SU-DHL-6 (cell line): Measurements from ENCODE around the gene ARMS2.

ENCODE experiments used
- H2AFZ ChIP-seq: fragments of 200-600 bp; sonication (generic); 2 replicates; pipeline ENCODE4 v1.6.1; 2014; ENCODE audit warnings: low read depth, mild to moderate bottlenecking, moderate library complexity, mixed read lengths, antibody characterized with exemption, low read length; ENCODE audit not compliant: severe bottlenecking
- H3F3A ChIP-seq: fragments of 200-600 bp; shearing (Covaris generic); 2 replicates; pipeline ENCODE4 v1.6.0; 2016; ENCODE audit warnings: antibody characterized with exemption, mild to moderate bottlenecking; ENCODE audit not compliant: insufficient read depth
- H3K27ac ChIP-seq: fragments of 200-600 bp; sonication (generic); 2 replicates; pipeline ENCODE4 v1.5.1; 2016; ENCODE audit warnings: low read depth, mild to moderate bottlenecking, low read length, moderate library complexity, mixed read lengths
- H3K27me3 ChIP-seq: fragments of 200-600 bp; sonication (generic), shearing (Covaris generic); 2 replicates; pipeline ENCODE4 v1.6.0; 2014; ENCODE audit warnings: mild to moderate bottlenecking, low read length
- H3K36me3 ChIP-seq: fragments of 200-600 bp; sonication (generic); 2 replicates; pipeline ENCODE4 v1.6.1; 2014; ENCODE audit warnings: mild to moderate bottlenecking, low read length, mixed read lengths
- H3K4me2 ChIP-seq: fragments of 300-600, 200-600 bp; shearing (Covaris generic), sonication (generic); 2 replicates; pipeline ENCODE4 v1.6.0; 2014; ENCODE audit warnings: low read length, low read depth, mild to moderate bottlenecking; ENCODE audit not compliant: poor library complexity, severe bottlenecking
- H3K4me3 ChIP-seq: fragments of 200-600 bp; sonication (generic); 2 replicates; pipeline ENCODE4 v1.5.1; 2014; ENCODE audit warnings: antibody characterized with exemption, low read length, mild to moderate bottlenecking, mixed read lengths; ENCODE audit not compliant: insufficient read depth, poor library complexity, severe bottlenecking
- H3K79me2 ChIP-seq: fragments of 200-600 bp; sonication (generic); 2 replicates; pipeline ENCODE4 v1.6.1; 2014; ENCODE audit warnings: mild to moderate bottlenecking, low read length, moderate library complexity; ENCODE audit not compliant: insufficient read depth
- H3K9ac ChIP-seq: fragments of 200-600 bp; sonication (generic); 2 replicates; pipeline ENCODE4 v1.7.0; 2014; ENCODE audit warnings: mild to moderate bottlenecking, low read length
- H3K9me2 ChIP-seq: fragments of 200-600 bp; sonication (generic); replicated peaks from 2 replicates; pipeline ENCODE4 v1.6.1; 2014; ENCODE audit warnings: low read length; ENCODE audit not compliant: insufficient read depth
- H3K9me3 ChIP-seq: fragments of 200-600 bp; sonication (generic); 2 replicates; pipeline ENCODE4 v1.6.1; 2014; ENCODE audit warnings: low read length, mixed read lengths; ENCODE audit not compliant: insufficient read depth
- H4K20me1 ChIP-seq: fragments of 200-600 bp; sonication (generic); 2 replicates; pipeline ENCODE4 v1.6.1; 2014; ENCODE audit warnings: low read depth, mild to moderate bottlenecking, antibody characterized with exemption, low read length, moderate library complexity, mixed read lengths
- CTCF ChIP-seq: fragments of 200-600 bp; sonication (generic); IDR thresholded peaks from one replicate; pipeline ENCODE4 v1.5.1; 2017; ENCODE audit warnings: antibody characterized with exemption, mild to moderate bottlenecking, low read length, moderate library complexity; ENCODE audit not compliant: insufficient read depth, poor library complexity, severe bottlenecking
- EZH2phosphoT487 ChIP-seq: fragments of 200-600 bp; sonication (generic), shearing (Covaris generic); conservative IDR thresholded peaks from 2 replicates; pipeline ENCODE4 v1.6.1; 2018; ENCODE audit warnings: mild to moderate bottlenecking, antibody characterized with exemption, low read length, moderate library complexity, mixed read lengths

Gene ARMS2

GRCh38 chr10:122503012-122503411, 48.6 kb downstream of the ARMS2 start:
- Histone ChIP-seq H3K36me3 (no peaks in the 10 kb centered on the region), H3F3A (no peaks in the 10 kb centered on the region)
- TF ChIP-seq CTCF (no peak), EZH2phosphoT487 (no peak)

GRCh38 chr10:122503886-122504609, 49.6 kb downstream of the ARMS2 start:
- H3K9ac ChIP-seq: no peak overlapping the region
- H3K4me3 ChIP-seq: no peak overlapping the region
- H3K4me2 ChIP-seq: no peak overlapping the region

More at GRCh38 chr10:122503012-122503411, 48.6 kb downstream of the ARMS2 start:
- H3K79me2 ChIP-seq: no peaks in the 10 kb centered on the region
- no peaks in the 10 kb centered on the region for H4K20me1 ChIP-seq
- no peak overlapping the region for H2AFZ ChIP-seq
- no peak overlapping the region for H3K9ac ChIP-seq
- H3K9me3 ChIP-seq: no peaks in the 10 kb centered on the region
- no peaks in the 10 kb centered on the region for H3K9me2 ChIP-seq
- no peak overlapping the region for H3K27ac ChIP-seq
- H3K27me3 ChIP-seq: no peaks in the 10 kb centered on the region
- no peak overlapping the region for H3K4me2 ChIP-seq
- H3K4me3 ChIP-seq: no peak overlapping the region

GRCh38 chr10:122504610-122504950, 50.1 kb downstream of the ARMS2 start:
- Histone ChIP-seq H3F3A (no peaks in the 10 kb centered on the region), H3K27me3 (no peaks in the 10 kb centered on the region), H3K36me3 (no peaks in the 10 kb centered on the region), H4K20me1 (no peaks in the 10 kb centered on the region), H3K9ac (no peak overlapping the region), H3K4me2 (no peak overlapping the region), H3K9me2 (no peaks in the 10 kb centered on the region), H2AFZ (no peak overlapping the region), H3K79me2 (no peaks in the 10 kb centered on the region), H3K27ac (no peak overlapping the region), H3K9me3 (no peaks in the 10 kb centered on the region), H3K4me3 (no peak overlapping the region)
- TF ChIP-seq EZH2phosphoT487 (no peak), CTCF (no peak)

More at GRCh38 chr10:122503886-122504609, 49.6 kb downstream of the ARMS2 start:
- Histone ChIP-seq H3F3A (no peaks in the 10 kb centered on the region), H3K9me2 (no peaks in the 10 kb centered on the region), H2AFZ (no peak overlapping the region), H3K36me3 (no peaks in the 10 kb centered on the region), H3K9me3 (no peaks in the 10 kb centered on the region), H3K27me3 (no peaks in the 10 kb centered on the region), H4K20me1 (no peaks in the 10 kb centered on the region), H3K79me2 (no peaks in the 10 kb centered on the region), H3K27ac (no peak overlapping the region)
- TF ChIP-seq EZH2phosphoT487 (no peak), CTCF (no peak)
